GM19452 (cell line): ENCODE data around the gene CLRN2.

ENCODE experiments used
- ATAC-seq: cut with Tn5 transposase; IDR thresholded peaks from one replicate; pipeline ENCODE4 v1.9.1; 2021; ENCODE audit not compliant: unreplicated experiment

The CLRN2 gene

GRCh38 chr4:17514865-17515264 lies at the start of gene CLRN2:
Gene CLRN2, plus strand, starts transcription at chr4:17515165. Its CDS starts 102 bp downstream, at chr4:17515267.
- no peak for ATAC-seq

GRCh38 chr4:17468619-17469221 lies 46.2 kb upstream of the CLRN2 start:
- no peak for ATAC-seq

- ATAC-seq: no peak
Measured at GRCh38 chr4:17469931-17470674, 44.9 kb upstream of the CLRN2 start.

- ATAC-seq: no peak
Measured at GRCh38 chr4:17475481-17475880, 39.5 kb upstream of the CLRN2 start.

- ATAC-seq: no peak
Measured at GRCh38 chr4:17476853-17477252, 38.1 kb upstream of the CLRN2 start.

- ATAC-seq: no peak
Measured at GRCh38 chr4:17477774-17478472, 37.0 kb upstream of the CLRN2 start.

GRCh38 chr4:17480210-17480927 lies 34.6 kb upstream of the CLRN2 start:
- no peak for ATAC-seq

GRCh38 chr4:17480955-17481354 lies 34.0 kb upstream of the CLRN2 start:
- no peak for ATAC-seq

- no peak for ATAC-seq
Measured at GRCh38 chr4:17482716-17483115, 32.2 kb upstream of the CLRN2 start.

- ATAC-seq: no peak
Measured at GRCh38 chr4:17489123-17489522, 25.8 kb upstream of the CLRN2 start.

- no peak for ATAC-seq
Measured at GRCh38 chr4:17489721-17490120, 25.2 kb upstream of the CLRN2 start.

GRCh38 chr4:17490575-17491059 lies 24.3 kb upstream of the CLRN2 start:
- no peak for ATAC-seq

GRCh38 chr4:17491196-17491595 lies 23.8 kb upstream of the CLRN2 start:
- ATAC-seq: no peak

GRCh38 chr4:17492058-17492741 lies 22.8 kb upstream of the CLRN2 start:
- no peak for ATAC-seq

- no peak for ATAC-seq
Measured at GRCh38 chr4:17492876-17493275, 22.1 kb upstream of the CLRN2 start.

- ATAC-seq: no peak
Measured at GRCh38 chr4:17493619-17494018, 21.3 kb upstream of the CLRN2 start.

- ATAC-seq: no peak
Measured at GRCh38 chr4:17494258-17495190, 20.4 kb upstream of the CLRN2 start.

- no peak for ATAC-seq
Measured at GRCh38 chr4:17497890-17498523, 17.0 kb upstream of the CLRN2 start.

GRCh38 chr4:17500574-17500973 lies 14.4 kb upstream of the CLRN2 start:
- ATAC-seq: no peak
